Neural cell (in vitro differentiated cells): ENCODE measurements around the gene MAPK14.

ENCODE experiments used
- CTCF ChIP-seq: fragments of 450-650 bp; IDR thresholded peaks from 2 replicates; pipeline ENCODE4 v1.5.1; 2014; ENCODE audit warnings: antibody characterized with exemption, mild to moderate bottlenecking, moderate library complexity; ENCODE audit not compliant: poor library complexity, severe bottlenecking
- EP300 ChIP-seq: fragments of 450-650 bp; conservative IDR thresholded peaks from 2 replicates; pipeline ENCODE4 v1.6.1; 2014; ENCODE audit warnings: antibody characterized with exemption, mild to moderate bottlenecking, moderate library complexity; ENCODE audit not compliant: poor library complexity, severe bottlenecking
- EZH2 ChIP-seq: fragments of 200-600, 300-800 bp; shearing (Covaris generic), sonication (generic); IDR thresholded peaks from 2 replicates; pipeline ENCODE4 v1.6.1; 2014; ENCODE audit warnings: antibody characterized with exemption, low read length, borderline replicate concordance, mild to moderate bottlenecking; ENCODE audit not compliant: insufficient read depth, poor library complexity, severe bottlenecking
- POLR2AphosphoS5 ChIP-seq: IDR thresholded peaks from 2 replicates; pipeline ENCODE4 v1.6.1; 2012
- SMC3 ChIP-seq: fragments of 450-650 bp; conservative IDR thresholded peaks from 2 replicates; pipeline ENCODE4 v1.6.1; 2014; ENCODE audit warnings: antibody characterized with exemption, mild to moderate bottlenecking, moderate library complexity; ENCODE audit not compliant: poor library complexity
- TAF1 ChIP-seq: IDR thresholded peaks from 2 replicates; pipeline ENCODE4 v1.6.1; 2012; ENCODE audit warnings: low read depth

DNA sequence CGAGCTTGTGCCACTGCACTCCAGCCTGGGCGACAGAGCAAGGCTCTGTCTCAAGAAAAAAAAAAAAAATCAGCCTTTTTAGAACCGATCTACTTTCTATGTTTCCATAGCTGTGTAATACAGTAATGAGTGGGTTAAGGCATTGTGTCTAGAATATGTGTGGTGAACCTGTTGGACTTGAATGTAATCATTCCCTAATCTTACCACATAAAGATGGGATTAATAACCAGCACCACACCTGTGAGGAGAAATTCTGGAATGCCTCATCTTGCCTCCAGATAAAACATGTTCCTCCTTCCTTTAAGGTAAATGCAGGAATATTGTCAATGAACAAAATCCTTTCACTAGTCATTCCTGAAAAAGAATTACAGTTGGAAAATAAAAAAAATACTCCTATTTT lies 43.7 kb downstream of the MAPK14 start:
- no peak for TF ChIP-seq EZH2
- TF ChIP-seq SMC3: no peak
- no peak for TF ChIP-seq POLR2AphosphoS5
- TF ChIP-seq CTCF: no peak
- TF ChIP-seq TAF1: no peak
- no peak for TF ChIP-seq EP300
